Aorta (tissue), 5 donors: ENCODE results near the gene S100A2. TPM values are rescaled to one million over a fixed set of nuclear protein-coding genes. Genes with fewer than 3 reads are reported as not detected.

ENCODE experiments used
- ATAC-seq: fragments of 200-7000 bp; cut with Tn5 transposase; one replicate; pipeline ENCODE4 v1.9.1; 2022; ENCODE audit warnings: moderate library complexity; ENCODE audit not compliant: low FRiP score
- DNase-seq, 2 donors: peaks; one replicate each; pipeline ENCODE4 v3.0.0-alpha.2; 2020
- H3K27ac ChIP-seq, 2 donors: one replicate each; pipeline ENCODE4 v1.5.1; 2013; ENCODE audit warnings: low read length in 2 of 2, mild to moderate bottlenecking in 2 of 2, moderate library complexity in 2 of 2, control low read depth in 1 of 2, inconsistent platforms in 1 of 2, low read depth in 1 of 2
- H3K27me3 ChIP-seq, 2 donors: one replicate each; pipeline ENCODE4 v1.6.1; 2013; ENCODE audit warnings: control low read depth in 1 of 2, low read length in 1 of 2, mild to moderate bottlenecking in 1 of 2, moderate library complexity in 1 of 2; ENCODE audit not compliant: insufficient read depth in 2 of 2, control insufficient read depth in 1 of 2
- H3K36me3 ChIP-seq, 2 donors: one replicate each; pipeline ENCODE4 v1.6.1; 2013; ENCODE audit warnings: control low read depth in 1 of 2, low read length in 1 of 2, mild to moderate bottlenecking in 1 of 2; ENCODE audit not compliant: insufficient read depth in 2 of 2, control insufficient read depth in 1 of 2
- H3K4me1 ChIP-seq, 2 donors: one replicate each; pipeline ENCODE4 v1.6.1; 2013; ENCODE audit warnings: low read length in 2 of 2, control low read depth in 1 of 2, mild to moderate bottlenecking in 1 of 2, moderate library complexity in 1 of 2; ENCODE audit not compliant: insufficient read depth in 2 of 2, control insufficient read depth in 1 of 2
- H3K4me3 ChIP-seq, 2 donors: one replicate each; pipeline ENCODE4 v1.5.1; 2013; ENCODE audit warnings: low read length in 2 of 2, control low read depth in 1 of 2, mild to moderate bottlenecking in 1 of 2
- H3K9me3 ChIP-seq: one replicate; pipeline ENCODE4 v1.6.1; 2013; ENCODE audit warnings: mild to moderate bottlenecking, low read length; ENCODE audit not compliant: control insufficient read depth
- WGBS, 2 donors: extraction: QIAGEN DNeasy Blood & Tissue Kit; methylation state at CpG; one replicate each; pipeline ENCODE4 v1.1.7; 2013; 5-methylcytosine and 5-hydroxymethylcytosine counted together
- intact Hi-C, 2 donors: fragments of 100-400 bp; cut with DNase I; formaldehyde crosslinking; loops; one replicate each; pipeline versions ENCODE4 v1.14.2 to v1.15.0; 2022
- polyA plus RNA-seq, 2 donors: library from polyadenylated mRNA; stranded (reverse); fragments of 200-250 nt; gene quantifications; one replicate each; pipeline ENCODE4 v1.2.3, GENCODE V29; 2013
- total RNA-seq, 2 donors: library from RNA; stranded (reverse); fragmentation: NEBNext Ultra II Directional; extraction: Animal tissue kit (Norgen Biotek cat#: 25700); gene quantifications; one replicate each; pipeline ENCODE4 v1.2.1, GENCODE V29; 2021
- donor health status: healthy with polysubstance abuse.
- donor health status: Bipolar disorder and iron deficiency.
- donor health status: DM: no; HTN: no; CAD: no.
- donor health status: DM: no; HTN: no; CAD: no.
- donor health status: DM: yes; HTN: yes; CAD: no.

Gene S100A2
- total and polyA plus RNA-seq, 4 donors: 1.8 to 6.4 (median 2.0) TPM

DNA sequence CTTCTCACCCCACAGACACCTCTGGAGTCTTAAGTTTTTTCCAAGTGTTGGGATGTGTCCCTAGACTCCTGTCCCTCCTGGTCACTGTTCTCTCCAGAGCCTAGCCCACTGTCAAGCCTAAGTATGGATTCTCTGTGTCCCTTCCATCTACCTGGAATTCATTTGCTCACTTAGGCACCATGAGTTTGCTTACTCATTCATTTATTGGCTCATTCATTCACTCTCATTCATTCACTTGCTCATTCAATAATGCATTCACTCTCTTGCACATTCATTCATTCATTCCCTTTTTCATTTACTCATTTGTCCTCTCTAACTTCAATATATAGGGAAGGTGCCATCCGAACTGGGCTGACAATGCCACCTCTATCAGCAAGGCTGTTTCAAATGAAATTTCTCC, 45.7 kb upstream of the S100A2 start:
- DNase-seq (no peak), ATAC-seq (no peak)
- Histone ChIP-seq H3K9me3 (no peaks in the 10 kb centered on the region), H3K36me3 (peaks cover 0 to 2% of the 10 kb centered on the region in 2 donors), H3K4me3 (peak overlapping the region; percentile 50 to 77), H3K27me3 (no peaks in the 10 kb centered on the region), H3K27ac (no peak overlapping the region), H3K4me1 (no peaks in the 10 kb centered on the region)
- intact Hi-C loops: loop anchor here in 1 of 2 donors (5.0 kb wide), 2 partner anchors 39 to 104 kb away; no protein-coding TSS in a partner anchor
- 41 to 44% methylated on average over 1 of the region's 1 CpG for WGBS, 2 donors

DNA sequence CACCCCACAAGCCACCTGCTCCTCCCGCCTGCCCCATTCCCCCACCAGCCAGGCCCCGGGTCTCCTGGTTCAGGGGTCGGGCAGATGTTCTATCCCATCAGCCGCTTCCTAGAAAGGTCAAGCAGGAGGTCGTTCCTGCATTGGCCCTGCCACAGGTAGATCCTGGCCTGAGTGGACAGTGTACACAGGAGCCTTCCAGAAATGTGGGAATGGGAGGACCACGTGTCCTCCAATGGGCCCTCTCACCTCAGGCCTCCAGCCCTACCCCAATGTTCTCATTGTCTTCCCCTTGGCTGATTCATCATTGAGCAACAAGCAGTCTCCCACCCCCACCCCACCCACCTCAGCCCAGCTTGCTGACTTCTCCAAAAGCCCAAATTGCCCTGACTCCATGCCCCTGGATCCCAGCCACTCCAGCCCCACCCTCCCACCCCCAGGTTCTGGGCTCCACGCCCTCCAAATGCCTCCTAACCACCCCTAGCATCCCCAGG, 45.2 kb upstream of the S100A2 start:
- Histone ChIP-seq H3K9me3 (no peaks in the 10 kb centered on the region), H3K4me1 (no peaks in the 10 kb centered on the region), H3K4me3 (no peak overlapping the region), H3K27ac (no peak overlapping the region), H3K27me3 (no peaks in the 10 kb centered on the region), H3K36me3 (peaks cover 0 to 2% of the 10 kb centered on the region in 2 donors)
- WGBS, 2 donors: 68 to 80% methylated on average over 7 of the region's 7 CpGs
- peak in 1 of 2 donors; percentile 65 for DNase-seq
- no peak for ATAC-seq
- intact Hi-C loops: loop anchor here in 1 of 2 donors (5.0 kb wide), 2 partner anchors 39 to 104 kb away; no protein-coding TSS in a partner anchor

GRCh38 chr1:153610334-153610733, 44.7 kb upstream of the S100A2 start:
- no peak for ATAC-seq
- Histone ChIP-seq H3K27ac (peak overlapping the region in 1 of 2 donors; percentile 49), H3K27me3 (no peaks in the 10 kb centered on the region), H3K36me3 (peaks cover 0 to 2% of the 10 kb centered on the region in 2 donors), H3K9me3 (no peaks in the 10 kb centered on the region), H3K4me3 (no peak overlapping the region), H3K4me1 (no peaks in the 10 kb centered on the region)
- whole genome bisulfite sequencing, 2 donors: 67 to 81% methylated on average over 4 of the region's 4 CpGs
- DNase-seq: peak in 1 of 2 donors; percentile 75
- intact Hi-C loops: loop anchor here in 1 of 2 donors (5.0 kb wide), 2 partner anchors 38 to 103 kb away; no protein-coding TSS in a partner anchor

- Histone ChIP-seq H3K36me3 (peaks cover 0 to 2% of the 10 kb centered on the region in 2 donors), H3K4me1 (no peaks in the 10 kb centered on the region), H3K27me3 (no peaks in the 10 kb centered on the region), H3K9me3 (no peaks in the 10 kb centered on the region), H3K27ac (peak overlapping the region in 1 of 2 donors; percentile 55), H3K4me3 (no peak overlapping the region)
- DNase-seq (no peak), ATAC-seq (no peak)
- 30 to 43% methylated on average over 6 of the region's 6 CpGs for WGBS, 2 donors
- intact Hi-C loops: no loop called here
Observed at GRCh38 chr1:153609585-153609907, 43.9 kb upstream of the S100A2 start.

- WGBS, 2 donors: 26 to 29% methylated on average over 17 to 19 of the region's 19 CpGs
- Histone ChIP-seq H3K36me3 (peaks cover 0 to 2% of the 10 kb centered on the region in 2 donors), H3K4me1 (no peaks in the 10 kb centered on the region), H3K4me3 (no peak overlapping the region), H3K9me3 (no peaks in the 10 kb centered on the region), H3K27me3 (no peaks in the 10 kb centered on the region), H3K27ac (peak overlapping the region in 1 of 2 donors; percentile 61)
- DNase-seq: peak; percentile 77 to 90
- peak; percentile 76 for ATAC-seq
- intact Hi-C loops: no loop called here
Observed at GRCh38 chr1:153608742-153609584, 43.3 kb upstream of the S100A2 start.

GRCh38 chr1:153608089-153608682, 42.5 kb upstream of the S100A2 start:
- intact Hi-C loops: no loop called here
- Histone ChIP-seq H3K4me3 (no peak overlapping the region), H3K9me3 (no peaks in the 10 kb centered on the region), H3K4me1 (no peaks in the 10 kb centered on the region), H3K27ac (peak overlapping the region; percentile 2 to 61), H3K27me3 (no peaks in the 10 kb centered on the region), H3K36me3 (peaks cover 0 to 3% of the 10 kb centered on the region in 2 donors)
- DNase-seq (peak in 1 of 2 donors; percentile 71), ATAC-seq (no peak)
- WGBS, 2 donors: 69 to 84% methylated on average over 7 of the region's 7 CpGs

DNA sequence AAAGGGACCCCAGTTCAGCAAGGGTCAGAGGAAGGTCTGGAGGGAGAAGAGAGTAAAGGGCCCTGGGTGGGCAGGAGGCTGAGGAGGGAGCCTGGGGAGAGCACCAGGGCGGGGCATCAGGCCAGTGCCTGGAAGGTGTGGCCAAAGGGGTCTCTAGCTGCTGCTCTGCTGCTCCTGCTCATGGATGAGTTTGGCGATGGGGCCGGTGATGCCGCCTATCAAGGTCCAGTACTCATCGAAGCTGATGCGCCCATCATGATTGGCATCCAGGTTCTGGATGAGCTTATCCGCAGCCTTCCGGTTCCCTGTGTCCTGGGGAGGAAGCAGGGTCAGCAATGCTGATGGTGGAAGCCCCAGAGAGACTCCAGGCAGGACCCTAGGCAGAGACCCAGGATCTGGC, 41.7 kb upstream of the S100A2 start:
- 92 to 94% methylated on average over 8 of the region's 8 CpGs for WGBS, 2 donors
- H3K4me1 ChIP-seq: no peaks in the 10 kb centered on the region
- H3K27ac ChIP-seq: no peak overlapping the region
- intact Hi-C loops: no loop called here
- DNase-seq (peak in 1 of 2 donors; percentile 70), ATAC-seq (no peak)
- no peak overlapping the region for H3K4me3 ChIP-seq
- no peaks in the 10 kb centered on the region for H3K27me3 ChIP-seq
- H3K36me3 ChIP-seq: peaks cover 0 to 3% of the 10 kb centered on the region in 2 donors
- no peaks in the 10 kb centered on the region for H3K9me3 ChIP-seq

- Histone ChIP-seq H3K27ac (no peak overlapping the region), H3K9me3 (no peaks in the 10 kb centered on the region), H3K27me3 (no peaks in the 10 kb centered on the region), H3K4me1 (no peaks in the 10 kb centered on the region), H3K4me3 (no peak overlapping the region), H3K36me3 (peaks cover 0 to 3% of the 10 kb centered on the region in 2 donors)
- 93% methylated on average over 11 of the region's 11 CpGs for WGBS, 2 donors
- DNase-seq (no peak), ATAC-seq (no peak)
- intact Hi-C loops: no loop called here
Observed at GRCh38 chr1:153606194-153606593, 40.5 kb upstream of the S100A2 start.
